IMR-90 (cell line): ENCODE data around the gene MAEA. TPM values are rescaled to one million over a fixed set of nuclear protein-coding genes. Genes with fewer than 3 reads are reported as not detected.

Experiments
- ATAC-seq: fragments of 200-7000 bp; cut with Tn5 transposase; 2 replicates; pipeline ENCODE4 v1.9.1; 2020; ENCODE audit warnings: low read depth, mild to moderate bottlenecking, moderate library complexity
- BruUV-seq: library from RNA; stranded (reverse); fragments of 400-500 nt; replicated peaks from 2 replicates; lab custom pipeline; 2021; lab: Mats Ljungman, UMichigan
- CTCF ChIA-PET: fragments of 300-600 bp; formaldehyde crosslinking; extraction: SDS; loops from one replicate; lab custom pipeline; 2021; ENCODE audit warnings: antibody characterized with exemption; lab: Yijun Ruan, JAX
- POLR2A ChIA-PET: fragments of 300-600 bp; sonication (Branson Sonifier 250); formaldehyde crosslinking; loops from one replicate; lab custom pipeline; 2022; ENCODE audit warnings: antibody characterized with exemption; ENCODE audit not compliant: unreplicated experiment; lab: Charles Lee
- DNase-seq: peaks from one replicate; pipeline ENCODE4 v3.0.0; 2013
- H2AFZ ChIP-seq: replicated peaks from 2 replicates; pipeline ENCODE3; 2013; ENCODE audit warnings: low read length, mild to moderate bottlenecking; ENCODE audit not compliant: poor library complexity
- H2AK5ac ChIP-seq: 2 replicates; pipeline ENCODE4 v1.6.1; 2013; ENCODE audit warnings: low read depth, low read length, inconsistent platforms
- H2AK9ac ChIP-seq: replicated peaks from 2 replicates; pipeline ENCODE3; 2013; ENCODE audit warnings: mild to moderate bottlenecking, low read depth, low read length, moderate library complexity; ENCODE audit not compliant: poor library complexity
- H2BK120ac ChIP-seq: 2 replicates; pipeline ENCODE4 v1.6.1; 2013; ENCODE audit warnings: low read depth, low read length, inconsistent platforms
- H2BK15ac ChIP-seq: 3 replicates; pipeline ENCODE4 v1.6.1; 2013; ENCODE audit warnings: low read depth, low read length, inconsistent platforms
- H2BK20ac ChIP-seq: 2 replicates; pipeline ENCODE4 v1.6.1; 2013; ENCODE audit warnings: low read depth, mild to moderate bottlenecking, inconsistent platforms, low read length, moderate library complexity
- H2BK5ac ChIP-seq: 2 replicates; pipeline ENCODE4 v1.6.1; 2013; ENCODE audit warnings: mild to moderate bottlenecking, low read depth, low read length, inconsistent platforms; ENCODE audit not compliant: poor library complexity, severe bottlenecking
- H3K14ac ChIP-seq: replicated peaks from 2 replicates; pipeline ENCODE4 v1.6.1; 2013; ENCODE audit warnings: low read depth, low read length, inconsistent platforms
- H3K18ac ChIP-seq: 2 replicates; pipeline ENCODE4 v1.6.1; 2013; ENCODE audit warnings: low read depth, low read length, control low read depth
- H3K23ac ChIP-seq: 2 replicates; pipeline ENCODE4 v1.6.1; 2013; ENCODE audit warnings: low read depth, low read length, inconsistent platforms
- H3K27ac ChIP-seq: 2 replicates; pipeline ENCODE4 v1.5.1; 2013; ENCODE audit warnings: mild to moderate bottlenecking, control low read depth, low read length; ENCODE audit not compliant: insufficient read depth
- H3K27me3 ChIP-seq: 2 replicates; pipeline ENCODE4 v1.6.1; 2013; ENCODE audit warnings: low read length; ENCODE audit not compliant: control insufficient read depth, insufficient read depth
- H3K36me3 ChIP-seq: 2 replicates; pipeline ENCODE4 v1.6.1; 2013; ENCODE audit warnings: low read length, mixed read lengths; ENCODE audit not compliant: control insufficient read depth, insufficient read depth
- H3K4ac ChIP-seq: 2 replicates; pipeline ENCODE4 v1.6.1; 2013; ENCODE audit warnings: low read depth, low read length, inconsistent platforms
- H3K4me1 ChIP-seq: 2 replicates; pipeline ENCODE4 v1.6.1; 2013; ENCODE audit warnings: low read length, mixed read lengths; ENCODE audit not compliant: control insufficient read depth, insufficient read depth
- H3K4me2 ChIP-seq: 2 replicates; pipeline ENCODE4 v1.6.1; 2013; ENCODE audit warnings: low read depth, mild to moderate bottlenecking, control low read depth, low read length, moderate library complexity
- H3K4me3 ChIP-seq: 2 replicates; pipeline ENCODE4 v1.5.1; 2013; ENCODE audit warnings: low read depth, mild to moderate bottlenecking, control low read depth, low read length, moderate library complexity; ENCODE audit not compliant: insufficient read depth
- H3K56ac ChIP-seq: 2 replicates; pipeline ENCODE4 v1.6.1; 2013; ENCODE audit warnings: low read length, inconsistent platforms; ENCODE audit not compliant: insufficient read depth; ENCODE audit errors: extremely low read depth
- H3K79me1 ChIP-seq, 2 experiments: 2 replicates each; pipeline ENCODE4 v1.6.1; 2013; ENCODE audit warnings: low read length in 2 of 2, inconsistent platforms in 1 of 2, low read depth in 1 of 2
- H3K9ac ChIP-seq: 2 replicates; pipeline ENCODE4 v1.6.1; 2013; ENCODE audit warnings: low read depth, low read length, control low read depth
- H3K9me1 ChIP-seq: 2 replicates; pipeline ENCODE4 v1.6.1; 2013; ENCODE audit warnings: low read length, inconsistent platforms; ENCODE audit not compliant: insufficient read depth
- H3K9me3 ChIP-seq: 2 replicates; pipeline ENCODE4 v1.6.1; 2013; ENCODE audit warnings: low read length; ENCODE audit not compliant: control insufficient read depth, insufficient read depth
- H4K20me1 ChIP-seq: 2 replicates; pipeline ENCODE4 v1.6.1; 2013; ENCODE audit warnings: low read length, inconsistent platforms; ENCODE audit not compliant: insufficient read depth
- H4K5ac ChIP-seq: 2 replicates; pipeline ENCODE4 v1.6.1; 2013; ENCODE audit warnings: mild to moderate bottlenecking, low read depth, low read length, control low read depth
- H4K8ac ChIP-seq, 2 experiments: 2 replicates each; pipeline ENCODE4 v1.6.1; 2013; ENCODE audit warnings: low read depth in 2 of 2, low read length in 2 of 2, control low read depth in 1 of 2, inconsistent platforms in 1 of 2
- H4K91ac ChIP-seq: 2 replicates; pipeline ENCODE4 v1.6.1; 2013; ENCODE audit warnings: low read depth, low read length, inconsistent platforms; ENCODE audit not compliant: insufficient read depth
- CHD1 ChIP-seq: IDR thresholded peaks from 2 replicates; pipeline ENCODE4 v1.6.1; 2012; ENCODE audit warnings: low read depth, low read length, improper control_type of control experiment
- FOS ChIP-seq: fragments of 150-350 bp; IDR thresholded peaks from 2 replicates; pipeline ENCODE4 v1.6.1; 2016; ENCODE audit warnings: low read depth, low read length
- MAFK ChIP-seq: IDR thresholded peaks from 2 replicates; pipeline ENCODE4 v1.6.1; 2012; ENCODE audit warnings: low read depth, low read length, improper control_type of control experiment
- MAZ ChIP-seq: IDR thresholded peaks from 2 replicates; pipeline ENCODE4 v1.6.1; 2012; ENCODE audit warnings: low read depth, mild to moderate bottlenecking, low read length, improper control_type of control experiment, moderate library complexity, borderline replicate concordance
- RCOR1 ChIP-seq: IDR thresholded peaks from 2 replicates; pipeline ENCODE4 v1.6.1; 2012; ENCODE audit warnings: mild to moderate bottlenecking, low read length, improper control_type of control experiment; ENCODE audit not compliant: insufficient replicate concordance
- WGBS, 2 experiments: methylation state at CpG; one replicate each; pipeline versions ENCODE4 v1.1.5 to v1.1.7; 2013; ENCODE audit warnings: missing lambda C conversion rate in 2 of 2; ENCODE audit not compliant: insufficient read length in 1 of 2; ENCODE audit errors: extremely low coverage in 2 of 2; 5-methylcytosine and 5-hydroxymethylcytosine counted together
- dilution Hi-C: fragments of 300-500 bp; cut with HindIII; formaldehyde crosslinking; loops from one replicate; pipeline ENCODE4 v1.14.3; 2018; ENCODE audit warnings: low sequenced_read_pairs; ENCODE audit not compliant: unreplicated experiment
- in situ Hi-C: fragments of 300-500 bp; cut with MboI; formaldehyde crosslinking; loops from 3 replicates; pipeline ENCODE4 v1.14.3; 2019; ENCODE audit warnings: low sequenced_read_pairs, inconsistent platforms, mixed read lengths
- intact Hi-C: fragments of 100-400 bp; cut with micrococcal nuclease; formaldehyde crosslinking; loops from 2 replicates; pipeline ENCODE4 v1.10.0; 2022
- polyA plus RNA-seq, 3 experiments: library from polyadenylated mRNA; depleted of rRNA; stranded (reverse); fragments of >200 nt; gene quantifications; 2 replicates each; pipeline ENCODE4 v1.2.3, GENCODE V29; 2012; ENCODE audit warnings: low replicate concordance in 1 of 3
- total RNA-seq: library from RNA; depleted of rRNA; stranded (reverse); fragments of >200 nt; gene quantifications from 2 replicates; pipeline ENCODE4 v1.2.3, GENCODE V29; 2012
- TF ChIP-seq, protein P1 (sequence below): conservative IDR thresholded peaks from 2 replicates; pipeline ENCODE4 v1.5.1; 2012; ENCODE audit warnings: mild to moderate bottlenecking, low read depth, low read length, improper control_type of control experiment
- TF ChIP-seq, protein P2 (sequence below): fragments of 150-350 bp; IDR thresholded peaks from 2 replicates; pipeline ENCODE4 v1.6.1; 2016; ENCODE audit warnings: low read depth, mild to moderate bottlenecking, low read length, moderate library complexity, borderline replicate concordance

MAEA gene
- total and polyA plus RNA-seq, 2 of the 4 experiments (the other 2 are of a cell fraction) = 61.5 to 108 TPM

DNA sequence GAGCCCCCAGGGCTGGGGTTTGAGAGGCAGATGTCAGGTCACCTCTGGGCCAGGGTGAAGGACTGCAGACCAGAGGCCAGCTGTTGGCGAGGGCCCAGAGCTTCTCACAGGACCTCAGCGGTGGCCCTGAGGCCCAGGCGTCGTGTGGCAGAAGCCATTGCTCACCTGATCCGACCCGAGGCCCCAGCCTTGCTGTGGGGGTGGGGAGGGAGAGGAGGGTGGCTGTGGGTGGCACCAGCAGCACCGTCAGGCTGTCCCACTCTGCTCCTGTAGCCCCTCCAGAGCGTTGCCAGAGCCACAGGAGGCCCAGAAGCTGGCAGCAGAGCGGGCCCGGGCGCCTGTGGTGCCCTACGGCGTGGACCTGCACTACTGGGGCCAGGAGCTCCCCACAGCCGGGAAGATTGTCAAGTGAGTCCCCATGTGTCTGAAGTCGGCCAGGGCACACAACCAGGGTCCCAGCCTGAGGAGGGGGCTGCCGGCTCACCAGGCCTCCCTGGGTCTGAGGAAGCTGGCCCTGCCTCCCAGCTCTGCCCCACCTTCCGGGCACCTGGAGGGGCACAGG is 86.2 kb downstream of the MAEA start:
- Histone ChIP-seq H2BK120ac (no peak overlapping the region), H4K5ac (no peak overlapping the region), H2AK9ac (no peak overlapping the region), H3K27me3 (no peaks in the 10 kb centered on the region), H2BK15ac (no peak overlapping the region), H3K18ac (no peak overlapping the region), H3K56ac (no peak overlapping the region), H3K9me3 (no peaks in the 10 kb centered on the region; the same call in 1 of the 2 replicates), H3K79me1 (no peaks in the 10 kb centered on the region), H2BK5ac (no peak overlapping the region), H3K9me1 (no peaks in the 10 kb centered on the region; the same call in 1 of the 2 replicates), H3K9ac (no peak overlapping the region), H2BK20ac (no peak overlapping the region), H4K91ac (no peak overlapping the region), H3K4ac (no peak overlapping the region), H3K4me3 (no peak overlapping the region), H3K23ac (no peak overlapping the region), H2AK5ac (no peak overlapping the region), H3K4me2 (no peak overlapping the region), H4K8ac (no peak overlapping the region), H2AFZ (no peak overlapping the region), H3K4me1 (no peaks in the 10 kb centered on the region), H4K20me1 (no peaks in the 10 kb centered on the region), H3K14ac (no peak overlapping the region), H3K36me3 (peaks cover 35% of the 10 kb centered on the region), H3K27ac (no peak overlapping the region)
- no peak for DNase-seq
- BruUV-seq = no TSS peak
- TF ChIP-seq MAZ = no peak
- TF ChIP-seq RCOR1 = no peak
- TF ChIP-seq, protein P1, sequence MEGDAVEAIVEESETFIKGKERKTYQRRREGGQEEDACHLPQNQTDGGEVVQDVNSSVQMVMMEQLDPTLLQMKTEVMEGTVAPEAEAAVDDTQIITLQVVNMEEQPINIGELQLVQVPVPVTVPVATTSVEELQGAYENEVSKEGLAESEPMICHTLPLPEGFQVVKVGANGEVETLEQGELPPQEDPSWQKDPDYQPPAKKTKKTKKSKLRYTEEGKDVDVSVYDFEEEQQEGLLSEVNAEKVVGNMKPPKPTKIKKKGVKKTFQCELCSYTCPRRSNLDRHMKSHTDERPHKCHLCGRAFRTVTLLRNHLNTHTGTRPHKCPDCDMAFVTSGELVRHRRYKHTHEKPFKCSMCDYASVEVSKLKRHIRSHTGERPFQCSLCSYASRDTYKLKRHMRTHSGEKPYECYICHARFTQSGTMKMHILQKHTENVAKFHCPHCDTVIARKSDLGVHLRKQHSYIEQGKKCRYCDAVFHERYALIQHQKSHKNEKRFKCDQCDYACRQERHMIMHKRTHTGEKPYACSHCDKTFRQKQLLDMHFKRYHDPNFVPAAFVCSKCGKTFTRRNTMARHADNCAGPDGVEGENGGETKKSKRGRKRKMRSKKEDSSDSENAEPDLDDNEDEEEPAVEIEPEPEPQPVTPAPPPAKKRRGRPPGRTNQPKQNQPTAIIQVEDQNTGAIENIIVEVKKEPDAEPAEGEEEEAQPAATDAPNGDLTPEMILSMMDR = no peak
- TF ChIP-seq CHD1 = no peak
- TF ChIP-seq MAFK = no peak
- no peak for TF ChIP-seq FOS
- TF ChIP-seq, protein P2, sequence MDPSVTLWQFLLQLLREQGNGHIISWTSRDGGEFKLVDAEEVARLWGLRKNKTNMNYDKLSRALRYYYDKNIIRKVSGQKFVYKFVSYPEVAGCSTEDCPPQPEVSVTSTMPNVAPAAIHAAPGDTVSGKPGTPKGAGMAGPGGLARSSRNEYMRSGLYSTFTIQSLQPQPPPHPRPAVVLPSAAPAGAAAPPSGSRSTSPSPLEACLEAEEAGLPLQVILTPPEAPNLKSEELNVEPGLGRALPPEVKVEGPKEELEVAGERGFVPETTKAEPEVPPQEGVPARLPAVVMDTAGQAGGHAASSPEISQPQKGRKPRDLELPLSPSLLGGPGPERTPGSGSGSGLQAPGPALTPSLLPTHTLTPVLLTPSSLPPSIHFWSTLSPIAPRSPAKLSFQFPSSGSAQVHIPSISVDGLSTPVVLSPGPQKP = no peak
- POLR2A ChIA-PET = no interaction called here
- dilution Hi-C loops (no loop called here), in situ Hi-C loops (no loop called here), intact Hi-C loops (no loop called here)
- 77% methylated on average over 7 of the region's 17 CpGs; no CpG with 5 or more reads in 1 of the 2 experiments for WGBS, 2 experiments
- CTCF ChIA-PET = no interaction called here
- no peak for ATAC-seq
